Measurements from ENCODE around the gene CLC. TPM values are rescaled to one million over a fixed set of nuclear protein-coding genes. Genes with fewer than 3 reads are reported as not detected.
"Not testable (repeated sequence)": the region's sequence is repeated elsewhere in the genome, so short reads cannot be mapped to it uniquely, and the experiment has no call there.

CLC gene
- polyA plus RNA-seq (ENCODE audit: insufficient read depth in 1 of 5, insufficient read length in 5 of 5, low replicate concordance in 1 of 5) = 1 to 10 TPM; 1.2 to 3.1 (median 1.4) TPM
- long read RNA-seq, donor 1, partial matches to known transcripts = 0 of 4 reads
- long read RNA-seq, donor 1, other reads (novel, unspliced or antisense) = 0 of 4 reads
- long read RNA-seq, donor 2, partial matches to known transcripts = 0 of 2 reads
- long read RNA-seq, donor 2, other reads (novel, unspliced or antisense) = 0 of 2 reads
- long read RNA-seq, donor 3, partial matches to known transcripts = 0 of 1 reads
- long read RNA-seq, donor 3, other reads (novel, unspliced or antisense) = 0 of 1 reads
- long read RNA-seq, donor 4 = 0 reads
- long read RNA-seq, donor 5, partial matches to known transcripts = 0 of 1 reads
- long read RNA-seq, donor 5, other reads (novel, unspliced or antisense) = 0 of 1 reads
- long read RNA-seq, donor 6, partial matches to known transcripts = 0 of 1 reads
- long read RNA-seq, donor 6, other reads (novel, unspliced or antisense) = 0 of 1 reads
- long read RNA-seq, donor 7 = 0 reads
- long read RNA-seq, donor 8 = 0 reads

- DNase-seq = no peak
Observed at GRCh38 chr19:39737891-39738290, at the start of gene CLC. Gene CLC (minus strand): TSS chr19:39738029. CDS start chr19:39737952, 77 bp downstream.

- no peak for DNase-seq
Observed at GRCh38 chr19:39780894-39781293, 43.1 kb upstream of the CLC start.

- DNase-seq = no peak
Observed at GRCh38 chr19:39778763-39779162, 40.9 kb upstream of the CLC start, which contains the start of gene LEUTX. Gene LEUTX (plus strand): TSS chr19:39778854. CDS start chr19:39778921, 67 bp downstream.

- no peak for DNase-seq
Observed at GRCh38 chr19:39768786-39769185, 31.0 kb upstream of the CLC start.

GRCh38 chr19:39768334-39768733, 30.5 kb upstream of the CLC start:
- no peak for DNase-seq

GRCh38 chr19:39765091-39766076, 27.6 kb upstream of the CLC start:
- DNase-seq = peak in 1 of 2 donors; percentile 4

- not testable (repeated sequence) for DNase-seq
Observed at GRCh38 chr19:39761851-39762250, 24.0 kb upstream of the CLC start.

- no peak for DNase-seq
Observed at GRCh38 chr19:39759457-39760184, 21.8 kb upstream of the CLC start.

- no peak for DNase-seq
Observed at GRCh38 chr19:39754971-39755370, 17.1 kb upstream of the CLC start.

- DNase-seq = no peak
Observed at GRCh38 chr19:39754544-39754943, 16.7 kb upstream of the CLC start.

- DNase-seq = no peak
Observed at GRCh38 chr19:39752795-39753194, 15.0 kb upstream of the CLC start.

GRCh38 chr19:39752390-39752789, 14.6 kb upstream of the CLC start:
- no peak for DNase-seq

GRCh38 chr19:39749981-39750380, 12.2 kb upstream of the CLC start:
- DNase-seq = no peak

GRCh38 chr19:39746836-39747529, 9.2 kb upstream of the CLC start:
- DNase-seq = no peak

- DNase-seq = no peak
Observed at GRCh38 chr19:39745643-39746042, 7.8 kb upstream of the CLC start.

- no peak for DNase-seq
Observed at GRCh38 chr19:39740395-39740794, 2.6 kb upstream of the CLC start.

GRCh38 chr19:39738814-39739213, 985 bp upstream of the CLC start:
- no peak for DNase-seq

GRCh38 chr19:39737351-39737750, 478 bp downstream of the CLC start:
- DNase-seq = no peak

GRCh38 chr19:39736088-39736487, 1.7 kb downstream of the CLC start:
- DNase-seq = no peak

GRCh38 chr19:39735688-39736087, 2.1 kb downstream of the CLC start:
- DNase-seq = no peak

- no peak for DNase-seq
Observed at GRCh38 chr19:39733841-39734240, 4.0 kb downstream of the CLC start.

Data from right lung (tissue), 10 donors.